HepG2 (cell line): ENCODE data around the gene LSMEM2. TPM values are rescaled to one million over a fixed set of nuclear protein-coding genes. Genes with fewer than 3 reads are reported as not detected.

ENCODE experiments used
- CBX2 ChIP-seq, 2 experiments: fragments of 200-600 bp in 1 of 2; sonication (generic); formaldehyde crosslinking in 1 of 2; IDR thresholded peaks; 2 replicates each; pipeline versions ENCODE4 v1.7.0 to v1.8.1; 2018 to 2022; ENCODE audit warnings: low read depth in 2 of 2, low read length in 1 of 2, mild to moderate bottlenecking in 1 of 2, missing genetic modification reagents in 1 of 2
- CREBL2 ChIP-seq: sonication (generic); formaldehyde crosslinking; IDR thresholded peaks from 2 replicates; pipeline ENCODE4 v1.8.1; 2023; ENCODE audit warnings: missing genetic modification reagents, mild to moderate bottlenecking, borderline replicate concordance
- CSRNP1 ChIP-seq: sonication (generic); formaldehyde crosslinking; IDR thresholded peaks from 2 replicates; pipeline ENCODE4 v1.8.1; 2023; ENCODE audit warnings: mild to moderate bottlenecking, missing genetic modification reagents
- GABPB1 ChIP-seq: IDR thresholded peaks from 2 replicates; pipeline ENCODE4 v1.6.1; 2016; ENCODE audit warnings: mild to moderate bottlenecking, missing genetic modification reagents, moderate library complexity, missing compliant biosample characterization
- GATA4 ChIP-seq: sonication (generic); IDR thresholded peaks from 2 replicates; pipeline ENCODE4 v1.6.1; 2016; ENCODE audit warnings: antibody characterized with exemption, low read depth, borderline replicate concordance
- GLI4 ChIP-seq: sonication (generic); formaldehyde crosslinking; IDR thresholded peaks from 2 replicates; pipeline ENCODE4 v1.5.1; 2020; ENCODE audit warnings: missing genetic modification reagents, mild to moderate bottlenecking, moderate library complexity, borderline replicate concordance
- HDAC2 ChIP-seq: sonication (generic); formaldehyde crosslinking; IDR thresholded peaks from 2 replicates; pipeline ENCODE4 v1.4.0; 2020; ENCODE audit warnings: missing genetic modification reagents
- KLF16 ChIP-seq, 2 experiments: sonication (generic) in 1 of 2; formaldehyde crosslinking in 1 of 2; IDR thresholded peaks; 2 replicates each; pipeline versions ENCODE4 v1.6.1 to v1.8.0; 2016 to 2023; ENCODE audit warnings: missing genetic modification reagents in 2 of 2, missing compliant biosample characterization in 1 of 2
- MAFF ChIP-seq: IDR thresholded peaks from 2 replicates; pipeline ENCODE4 v1.6.1; 2011; ENCODE audit warnings: low read depth, low read length, improper control_type of control experiment
- NFE2L1 ChIP-seq: sonication (generic); formaldehyde crosslinking; IDR thresholded peaks from 2 replicates; pipeline ENCODE4 v1.4.0; 2020; ENCODE audit warnings: missing genetic modification reagents, mild to moderate bottlenecking, borderline replicate concordance
- PTBP1 ChIP-seq: fragments of 200-400 bp; formaldehyde crosslinking; IDR thresholded peaks from 2 replicates; pipeline ENCODE4 v1.6.1; 2018; ENCODE audit warnings: low read length, low read depth; ENCODE audit not compliant: poor library complexity, severe bottlenecking
- RBFOX2 ChIP-seq: fragments of 200-400 bp; formaldehyde crosslinking; IDR thresholded peaks from 2 replicates; pipeline ENCODE4 v1.6.1; 2017; ENCODE audit warnings: low read depth, mild to moderate bottlenecking, low read length
- ZMAT5 ChIP-seq: sonication (generic); formaldehyde crosslinking; IDR thresholded peaks from 2 replicates; pipeline ENCODE4 v1.5.0; 2020; ENCODE audit warnings: mild to moderate bottlenecking, low read depth, missing genetic modification reagents, borderline replicate concordance
- ZNF142 ChIP-seq: sonication (generic); formaldehyde crosslinking; IDR thresholded peaks from 2 replicates; pipeline ENCODE4 v1.4.0; 2020; ENCODE audit warnings: missing genetic modification reagents
- ZNF205 ChIP-seq: IDR thresholded peaks from 2 replicates; pipeline ENCODE4 v1.6.1; 2018; ENCODE audit warnings: missing biosample characterization, missing genetic modification reagents
- ZNF589 ChIP-seq: sonication (generic); formaldehyde crosslinking; conservative IDR thresholded peaks from 2 replicates; pipeline ENCODE4 v1.8.0; 2022; ENCODE audit warnings: mild to moderate bottlenecking, moderate library complexity, missing genetic modification reagents
- ZSCAN20 ChIP-seq: sonication (generic); formaldehyde crosslinking; IDR thresholded peaks from 2 replicates; pipeline ENCODE4 v1.4.0; 2020; ENCODE audit warnings: missing genetic modification reagents, mild to moderate bottlenecking, borderline replicate concordance
- ZSCAN22 ChIP-seq: sonication (generic); formaldehyde crosslinking; IDR thresholded peaks from 2 replicates; pipeline ENCODE4 v1.4.0; 2020; ENCODE audit warnings: mild to moderate bottlenecking, missing genetic modification reagents
- polyA plus RNA-seq, 8 experiments: library from polyadenylated mRNA; depleted of rRNA in 3 of 8; stranded (reverse) in 7 of 8; unstranded in 1 of 8; fragments of >200 nt; fragmentation: Illumina TruSeq in 4 of 8; extraction: Trizol in 4 of 8; gene quantifications; 2 replicates each; pipeline versions ENCODE4 v1.2.1 to v1.2.3, GENCODE V29; 2011 to 2016; ENCODE audit warnings: low read depth in 4 of 8, missing spikeins in 1 of 8, mixed read lengths in 1 of 8; ENCODE audit not compliant: insufficient read depth in 1 of 8
- total RNA-seq, 5 experiments: library from RNA; depleted of rRNA; stranded (reverse); fragments of >200 nt; fragmentation: Illumina TruSeq; extraction: Trizol; gene quantifications; 2 replicates each; pipeline ENCODE4 v1.2.3, GENCODE V29; 2016; ENCODE audit warnings: low read depth in 1 of 5

Gene LSMEM2
- total and polyA plus RNA-seq, 2 of the 13 experiments (the other 11 are each of a cell fraction or from before 2014, with no cell fraction given): 0.07 to 0.41 TPM

GRCh38 chr3:50336452-50337174, 57.7 kb downstream of the LSMEM2 start (continued):
- no peak for TF ChIP-seq CSRNP1 (CRISPR knock-in tag)
- no peak for TF ChIP-seq ZMAT5 (CRISPR knock-in tag)
- no peak for TF ChIP-seq ZNF205 (CRISPR knock-in tag)
- 0 out of 2 replicates have a peak, but pooled peaks have one; percentile 36 for TF ChIP-seq NFE2L1 (CRISPR knock-in tag)
- TF ChIP-seq CBX2 (IDR thresholded peaks at IDR 0.05; ENCODE audit: low read depth, low read length): no peak
- no peak for TF ChIP-seq CBX2 (CRISPR knock-in tag; IDR thresholded peaks at IDR 0.05; ENCODE audit: low read depth)
- no peak for TF ChIP-seq CREBL2 (CRISPR knock-in tag)
- TF ChIP-seq GATA4: no peak
- no peak for TF ChIP-seq GABPB1
- TF ChIP-seq PTBP1: no peak
- no peak for TF ChIP-seq MAFF
- TF ChIP-seq GLI4 (CRISPR knock-in tag): no peak
- no peak for TF ChIP-seq KLF16 (CRISPR knock-in tag; IDR thresholded peaks at IDR 0.05)
- no peak for TF ChIP-seq RBFOX2
- TF ChIP-seq ZSCAN22: no peak
- no peak for TF ChIP-seq ZNF589 (CRISPR knock-in tag)
- peak; percentile 81; the same call in 1 of the 2 replicates for TF ChIP-seq ZSCAN20 (CRISPR knock-in tag)
- TF ChIP-seq HDAC2 (CRISPR knock-in tag): no peak
- TF ChIP-seq ZNF142 (CRISPR knock-in tag): no peak
